Measurements from ENCODE around the gene COA1.

GRCh38 chr7:43693687-43694398, 35.5 kb downstream of the COA1 start:
- TF ChIP-seq, protein P1, sequence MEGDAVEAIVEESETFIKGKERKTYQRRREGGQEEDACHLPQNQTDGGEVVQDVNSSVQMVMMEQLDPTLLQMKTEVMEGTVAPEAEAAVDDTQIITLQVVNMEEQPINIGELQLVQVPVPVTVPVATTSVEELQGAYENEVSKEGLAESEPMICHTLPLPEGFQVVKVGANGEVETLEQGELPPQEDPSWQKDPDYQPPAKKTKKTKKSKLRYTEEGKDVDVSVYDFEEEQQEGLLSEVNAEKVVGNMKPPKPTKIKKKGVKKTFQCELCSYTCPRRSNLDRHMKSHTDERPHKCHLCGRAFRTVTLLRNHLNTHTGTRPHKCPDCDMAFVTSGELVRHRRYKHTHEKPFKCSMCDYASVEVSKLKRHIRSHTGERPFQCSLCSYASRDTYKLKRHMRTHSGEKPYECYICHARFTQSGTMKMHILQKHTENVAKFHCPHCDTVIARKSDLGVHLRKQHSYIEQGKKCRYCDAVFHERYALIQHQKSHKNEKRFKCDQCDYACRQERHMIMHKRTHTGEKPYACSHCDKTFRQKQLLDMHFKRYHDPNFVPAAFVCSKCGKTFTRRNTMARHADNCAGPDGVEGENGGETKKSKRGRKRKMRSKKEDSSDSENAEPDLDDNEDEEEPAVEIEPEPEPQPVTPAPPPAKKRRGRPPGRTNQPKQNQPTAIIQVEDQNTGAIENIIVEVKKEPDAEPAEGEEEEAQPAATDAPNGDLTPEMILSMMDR (IDR thresholded peaks at IDR 0.05): no peak
- no peak for TF ChIP-seq POLR2A (IDR thresholded peaks at IDR 0.05)
